Measurements from ENCODE around the gene RPS6KB2.

Gene RPS6KB2

DNA sequence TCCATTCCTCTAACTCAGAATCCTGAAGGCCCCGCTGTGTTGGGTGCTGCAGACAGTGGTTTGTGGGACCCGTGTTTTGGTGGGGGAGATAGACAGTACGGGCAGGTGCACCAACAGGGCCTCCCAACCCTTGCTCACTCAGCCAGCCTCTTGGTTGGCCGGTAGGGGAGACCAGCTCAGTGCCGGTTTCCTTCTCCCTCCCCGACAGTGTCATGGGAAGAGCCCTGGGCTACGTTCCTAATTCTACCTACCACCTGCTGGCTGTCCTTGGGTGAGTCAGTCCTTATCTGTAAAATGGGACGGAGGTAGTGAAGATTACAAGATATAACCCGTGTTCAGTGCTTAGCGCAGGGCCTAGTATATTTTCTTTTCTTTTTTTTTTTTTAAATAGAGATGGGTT, 34.9 kb downstream of the RPS6KB2 start:
- Histone ChIP-seq H3K36me3 (replicated peaks; ENCODE audit: insufficient read depth, low read length) (no peaks in the 10 kb centered on the region), H3K27ac (ENCODE audit: low read length) (no peak overlapping the region), H3K4me1 (ENCODE audit: low read length) (peaks cover 15% of the 10 kb centered on the region), H3K27me3 (replicated peaks; ENCODE audit: insufficient read depth, low read length) (no peaks in the 10 kb centered on the region), H3K9me3 (replicated peaks; ENCODE audit: insufficient read depth, low read length) (no peaks in the 10 kb centered on the region), H2AFZ (ENCODE audit: low read length) (no peak overlapping the region), H4K20me1 (ENCODE audit: insufficient read depth, low read length) (no peaks in the 10 kb centered on the region), H3F3A (ENCODE audit: insufficient read depth, low read length) (peaks cover 9% of the 10 kb centered on the region), H3K9me2 (replicated peaks; ENCODE audit: insufficient read depth, low read length) (no peaks in the 10 kb centered on the region), H3K79me2 (ENCODE audit: low read length) (peaks cover 11% of the 10 kb centered on the region), H3K9ac (ENCODE audit: low read length) (no peak overlapping the region), H3K4me3 (ENCODE audit: low read length) (no peak overlapping the region), H3K4me2 (ENCODE audit: low read depth, low read length) (no peak overlapping the region)
- TF ChIP-seq, protein P1, sequence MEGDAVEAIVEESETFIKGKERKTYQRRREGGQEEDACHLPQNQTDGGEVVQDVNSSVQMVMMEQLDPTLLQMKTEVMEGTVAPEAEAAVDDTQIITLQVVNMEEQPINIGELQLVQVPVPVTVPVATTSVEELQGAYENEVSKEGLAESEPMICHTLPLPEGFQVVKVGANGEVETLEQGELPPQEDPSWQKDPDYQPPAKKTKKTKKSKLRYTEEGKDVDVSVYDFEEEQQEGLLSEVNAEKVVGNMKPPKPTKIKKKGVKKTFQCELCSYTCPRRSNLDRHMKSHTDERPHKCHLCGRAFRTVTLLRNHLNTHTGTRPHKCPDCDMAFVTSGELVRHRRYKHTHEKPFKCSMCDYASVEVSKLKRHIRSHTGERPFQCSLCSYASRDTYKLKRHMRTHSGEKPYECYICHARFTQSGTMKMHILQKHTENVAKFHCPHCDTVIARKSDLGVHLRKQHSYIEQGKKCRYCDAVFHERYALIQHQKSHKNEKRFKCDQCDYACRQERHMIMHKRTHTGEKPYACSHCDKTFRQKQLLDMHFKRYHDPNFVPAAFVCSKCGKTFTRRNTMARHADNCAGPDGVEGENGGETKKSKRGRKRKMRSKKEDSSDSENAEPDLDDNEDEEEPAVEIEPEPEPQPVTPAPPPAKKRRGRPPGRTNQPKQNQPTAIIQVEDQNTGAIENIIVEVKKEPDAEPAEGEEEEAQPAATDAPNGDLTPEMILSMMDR (IDR thresholded peaks at IDR 0.05; ENCODE audit: low read length): no peak
- no peak for TF ChIP-seq EZH2 (optimal IDR thresholded peaks at IDR 0.05; ENCODE audit: low read depth, low read length)
- TF ChIP-seq EZH2phosphoT487 (IDR thresholded peaks at IDR 0.05; ENCODE audit: low read length): no peak
- no peak for DNase-seq

DNA sequence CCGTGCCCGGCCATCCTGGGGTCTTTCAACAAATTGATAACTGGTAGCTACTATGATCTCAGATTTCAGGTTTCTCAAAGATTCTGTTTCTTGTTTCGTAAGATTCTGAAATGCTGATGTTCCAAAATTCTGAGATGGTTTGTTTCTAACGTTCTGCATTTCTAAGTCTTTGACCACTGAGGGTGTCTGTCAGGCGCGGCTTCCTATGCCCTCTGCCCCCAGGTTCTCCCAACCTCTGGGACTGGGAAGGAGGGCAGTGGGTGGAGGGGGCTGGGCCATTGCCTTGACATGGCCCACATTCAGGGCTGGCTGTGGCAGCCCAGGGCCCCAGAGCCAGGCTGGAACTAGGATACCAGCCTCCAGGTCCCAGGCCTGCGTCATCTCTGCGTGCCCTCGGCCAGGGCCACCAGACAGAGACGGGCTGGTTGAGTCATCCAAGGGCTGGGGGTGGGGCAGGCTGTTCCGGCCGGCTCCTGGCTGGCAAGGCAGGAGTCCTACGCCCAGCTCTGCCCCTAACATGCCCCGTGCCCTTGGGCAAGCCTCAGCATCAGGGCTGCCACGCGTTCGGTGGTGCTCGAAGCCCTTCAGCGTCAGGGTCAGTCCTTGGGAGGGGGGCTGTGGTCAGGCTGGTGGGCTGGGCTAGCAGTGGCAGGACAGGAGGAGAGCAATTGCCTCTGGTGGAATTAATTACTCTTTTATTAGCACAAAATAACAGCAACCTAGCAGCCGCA, 35.6 kb downstream of the RPS6KB2 start:
- H3K79me2 ChIP-seq (ENCODE audit: low read length): peaks cover 11% of the 10 kb centered on the region
- peaks cover 9% of the 10 kb centered on the region for H3F3A ChIP-seq (ENCODE audit: insufficient read depth, low read length)
- H3K4me3 ChIP-seq (ENCODE audit: low read length): peak overlapping the region; percentile 63
- H3K27me3 ChIP-seq (replicated peaks; ENCODE audit: insufficient read depth, low read length): no peaks in the 10 kb centered on the region
- TF ChIP-seq, protein P1 (IDR thresholded peaks at IDR 0.05; ENCODE audit: low read length): no peak
- TF ChIP-seq EZH2phosphoT487 (IDR thresholded peaks at IDR 0.05; ENCODE audit: low read length) (no peak), EZH2 (optimal IDR thresholded peaks at IDR 0.05; ENCODE audit: low read depth, low read length) (no peak)
- no peaks in the 10 kb centered on the region for H4K20me1 ChIP-seq (ENCODE audit: insufficient read depth, low read length)
- peaks cover 17% of the 10 kb centered on the region for H3K4me1 ChIP-seq (ENCODE audit: low read length)
- peak overlapping the region; percentile 91 for H2AFZ ChIP-seq (ENCODE audit: low read length)
- H3K9ac ChIP-seq (ENCODE audit: low read length): peak overlapping the region; percentile 65; the same call in 1 of the 2 replicates
- H3K27ac ChIP-seq (ENCODE audit: low read length): no peak overlapping the region
- H3K9me3 ChIP-seq (replicated peaks; ENCODE audit: insufficient read depth, low read length): no peaks in the 10 kb centered on the region
- H3K9me2 ChIP-seq (replicated peaks; ENCODE audit: insufficient read depth, low read length): no peaks in the 10 kb centered on the region
- H3K36me3 ChIP-seq (replicated peaks; ENCODE audit: insufficient read depth, low read length): no peaks in the 10 kb centered on the region
- no peak for DNase-seq
- peak overlapping the region; percentile 92 for H3K4me2 ChIP-seq (ENCODE audit: low read depth, low read length)

DNA sequence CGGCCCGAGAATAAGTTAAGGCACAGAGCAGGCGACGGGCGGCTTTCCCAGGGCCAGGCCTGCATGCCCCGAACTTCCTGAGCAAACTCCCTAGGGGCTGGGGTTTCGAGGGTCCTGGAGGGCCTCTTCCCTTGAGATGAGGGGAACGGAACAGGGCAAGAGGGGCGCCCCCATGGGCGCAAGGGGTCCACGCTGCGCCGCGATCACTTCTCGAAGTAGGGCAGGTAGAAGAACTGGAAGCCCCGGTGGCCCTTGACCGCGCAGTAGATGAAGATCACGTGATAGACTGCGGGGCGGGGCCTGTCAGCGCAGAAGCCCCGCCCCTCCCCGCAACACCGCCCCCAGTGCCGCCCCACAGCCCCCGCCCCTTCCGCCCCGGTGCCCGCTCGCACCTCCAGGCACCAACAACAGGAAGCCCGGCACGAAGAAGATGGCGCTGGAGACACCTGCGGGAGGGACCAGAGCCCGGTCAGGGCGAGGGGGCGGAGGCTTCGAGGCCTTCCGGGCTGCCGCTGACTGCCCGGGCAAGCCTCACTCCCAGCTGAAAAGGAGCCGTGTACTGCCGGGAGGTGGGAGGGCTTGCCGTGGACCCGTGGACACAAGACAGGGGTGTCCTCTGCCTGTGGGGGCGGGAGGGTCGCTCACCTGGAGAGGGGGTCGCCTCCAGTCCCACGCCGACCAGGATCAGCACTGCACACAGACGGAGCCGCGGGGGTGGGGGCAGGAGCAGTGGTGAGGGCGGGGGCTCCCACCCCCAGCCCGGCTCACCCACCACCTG, 36.3 kb downstream of the RPS6KB2 start:
- Histone ChIP-seq H3K9me3 (replicated peaks; ENCODE audit: insufficient read depth, low read length) (no peaks in the 10 kb centered on the region), H3K27me3 (replicated peaks; ENCODE audit: insufficient read depth, low read length) (no peaks in the 10 kb centered on the region), H3K36me3 (replicated peaks; ENCODE audit: insufficient read depth, low read length) (no peaks in the 10 kb centered on the region), H3K9me2 (replicated peaks; ENCODE audit: insufficient read depth, low read length) (no peaks in the 10 kb centered on the region), H4K20me1 (ENCODE audit: insufficient read depth, low read length) (no peaks in the 10 kb centered on the region), H3K9ac (ENCODE audit: low read length) (peak overlapping the region; percentile 96), H3F3A (ENCODE audit: insufficient read depth, low read length) (peaks cover 9% of the 10 kb centered on the region), H3K79me2 (ENCODE audit: low read length) (peaks cover 11% of the 10 kb centered on the region), H3K4me3 (ENCODE audit: low read length) (peak overlapping the region; percentile 99), H3K4me2 (ENCODE audit: low read depth, low read length) (peak overlapping the region; percentile 99), H3K4me1 (ENCODE audit: low read length) (peaks cover 12% of the 10 kb centered on the region), H3K27ac (ENCODE audit: low read length) (peak overlapping the region; percentile 61), H2AFZ (ENCODE audit: low read length) (peak overlapping the region; percentile 91)
- DNase-seq: peak; percentile 93
- no peak for TF ChIP-seq EZH2 (optimal IDR thresholded peaks at IDR 0.05; ENCODE audit: low read depth, low read length)
- no peak for TF ChIP-seq EZH2phosphoT487 (IDR thresholded peaks at IDR 0.05; ENCODE audit: low read length)
- TF ChIP-seq, protein P1 (IDR thresholded peaks at IDR 0.05; ENCODE audit: low read length): no peak
